Mammary epithelial cell (primary cell): ENCODE data around the gene KANTR.

Source experiments
- CTCF ChIP-seq, 2 donors: IDR thresholded peaks in 1 of 2; conservative IDR thresholded peaks in 1 of 2; 2 replicates each; pipeline ENCODE4 v1.5.1; 2011 to 2012; ENCODE audit warnings: inconsistent platforms in 2 of 2, low read length in 2 of 2, mild to moderate bottlenecking in 2 of 2, control low read depth in 1 of 2, low read depth in 1 of 2; ENCODE audit not compliant: insufficient read depth in 1 of 2; ENCODE audit errors: extremely low read depth in 1 of 2
- EZH2 ChIP-seq: IDR thresholded peaks from 2 replicates; pipeline ENCODE4 v1.6.1; 2012; ENCODE audit warnings: low read length, inconsistent platforms, borderline replicate concordance

DNA sequence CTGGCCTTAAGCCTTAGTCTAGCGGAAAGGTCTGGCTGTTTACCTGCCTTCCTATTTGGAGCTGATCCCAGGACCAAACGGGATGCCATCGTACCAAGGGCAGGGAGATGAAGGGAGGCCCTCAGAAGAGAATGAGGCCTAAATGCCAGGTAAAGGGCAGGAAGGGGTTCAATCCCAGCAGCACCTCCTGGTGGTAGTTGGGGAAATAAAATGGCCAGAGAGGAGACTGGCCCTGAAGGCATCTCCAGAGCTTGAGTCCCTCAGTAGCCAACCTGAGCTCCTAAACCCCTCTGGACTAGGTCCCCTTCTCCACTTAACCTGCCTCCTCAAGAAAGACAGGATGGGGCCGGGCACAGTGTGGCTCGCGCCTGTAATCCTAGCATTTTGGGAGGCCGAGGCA lies 77.4 kb downstream of the KANTR start:
- TF ChIP-seq CTCF (conservative IDR thresholded peaks at IDR 0.05 in 1 of 2, IDR thresholded peaks at IDR 0.05 in 1 of 2; ENCODE audit: extremely low read depth in 1 of 2, insufficient read depth in 1 of 2, low read depth in 1 of 2, low read length in 2 of 2) = no peak
- TF ChIP-seq EZH2 = no peak
